Putamen (tissue), 1 donor: ENCODE results near the gene HADHB.
"Not testable (repeated sequence)": the region's sequence is repeated elsewhere in the genome, so short reads cannot be mapped to it uniquely, and the experiment has no call there.

ENCODE experiments used
- DNase-seq: peaks from one replicate; pipeline ENCODE4 v3.0.0-alpha.2; 2016; ENCODE audit warnings: low spot score

The HADHB gene

GRCh38 chr2:26329083-26329482 lies 84.3 kb downstream of the HADHB start:
- DNase-seq: not testable (repeated sequence)

- DNase-seq: peak; percentile 74
Observed at GRCh38 chr2:26330114-26330549, 85.4 kb downstream of the HADHB start.

GRCh38 chr2:26330604-26331003 lies 85.9 kb downstream of the HADHB start:
- no peak for DNase-seq

GRCh38 chr2:26331321-26331720 lies 86.6 kb downstream of the HADHB start:
- not testable (repeated sequence) for DNase-seq

- DNase-seq: no peak
Observed at GRCh38 chr2:26333293-26333692, 88.6 kb downstream of the HADHB start.

GRCh38 chr2:26335231-26335630 lies 90.5 kb downstream of the HADHB start:
- no peak for DNase-seq

GRCh38 chr2:26336719-26337118 lies 92.0 kb downstream of the HADHB start:
- no peak for DNase-seq

GRCh38 chr2:26337298-26337697 lies 92.6 kb downstream of the HADHB start:
- no peak for DNase-seq
